Measurements from ENCODE around the gene PPP1R13B. TPM values are rescaled to one million over a fixed set of nuclear protein-coding genes. Genes with fewer than 3 reads are reported as not detected.

The PPP1R13B gene
- total and polyA plus RNA-seq, 12 donors: 9.6 to 42.4 (median 22.6) TPM

- H3K27me3 ChIP-seq: no peaks in the 10 kb centered on the region
- no peak overlapping the region for H3K27ac ChIP-seq
- WGBS, 4 donors: 93 to 97% (median 96%) methylated on average over 6 to 9 of the region's 9 CpGs
- TF ChIP-seq CTCF (IDR thresholded peaks at IDR 0.05): no peak
- TF ChIP-seq POLR2A (IDR thresholded peaks at IDR 0.05): no peak
- H3K4me3 ChIP-seq: no peak overlapping the region
- no peak for DNase-seq
- peaks cover 5 to 9% of the 10 kb centered on the region in 2 donors for H3K4me1 ChIP-seq (replicated peaks in 1 of 2)
- H3K36me3 ChIP-seq (replicated peaks in 1 of 2): no peaks in the 10 kb centered on the region
- intact Hi-C loops (cut with DNase I): no loop called here
- no peaks in the 10 kb centered on the region for H3K9me3 ChIP-seq (replicated peaks in 1 of 3)
These were observed 22.9 kb upstream of the PPP1R13B start for GRCh38 chr14:103870144-103870876.

GRCh38 chr14:103869406-103870143 lies 22.2 kb upstream of the PPP1R13B start:
- Histone ChIP-seq H3K27me3 (no peaks in the 10 kb centered on the region), H3K9me3 (replicated peaks in 1 of 3) (no peaks in the 10 kb centered on the region), H3K4me3 (no peak overlapping the region), H3K36me3 (replicated peaks in 1 of 2) (no peaks in the 10 kb centered on the region), H3K4me1 (replicated peaks in 1 of 2) (peaks cover 5 to 9% of the 10 kb centered on the region in 2 donors), H3K27ac (no peak overlapping the region)
- TF ChIP-seq POLR2A (IDR thresholded peaks at IDR 0.05) (no peak), CTCF (IDR thresholded peaks at IDR 0.05) (no peak)
- no peak for DNase-seq
- 85 to 93% (median 90%) methylated on average over 10 to 14 of the region's 14 CpGs for WGBS, 4 donors
- intact Hi-C loops (cut with DNase I): no loop called here

- H3K36me3 ChIP-seq (replicated peaks in 1 of 2): no peaks in the 10 kb centered on the region
- no peaks in the 10 kb centered on the region for H3K27me3 ChIP-seq
- TF ChIP-seq CTCF (IDR thresholded peaks at IDR 0.05) (no peak), POLR2A (IDR thresholded peaks at IDR 0.05) (no peak)
- intact Hi-C loops (cut with DNase I): no loop called here
- no peak for DNase-seq
- no peak overlapping the region for H3K4me3 ChIP-seq
- no peaks in the 10 kb centered on the region for H3K9me3 ChIP-seq (replicated peaks in 1 of 3)
- H3K27ac ChIP-seq: peak overlapping the region in 1 of 5 donors; percentile 76
- H3K4me1 ChIP-seq (replicated peaks in 1 of 2): peaks cover 5 to 9% of the 10 kb centered on the region in 2 donors
- WGBS, 4 donors: 91 to 94% (median 92%) methylated on average over 5 to 10 of the region's 10 CpGs
These were observed 21.0 kb upstream of the PPP1R13B start for GRCh38 chr14:103868242-103868897.

GRCh38 chr14:103867523-103867953 lies 20.2 kb upstream of the PPP1R13B start:
- WGBS, 4 donors: 13 to 54% (median 51%) methylated on average over 6 to 10 of the region's 10 CpGs
- DNase-seq: peak; percentile 59 to 84 (median 81)
- Histone ChIP-seq H3K27ac (peak overlapping the region in 3 of 5 donors; percentile 36 to 76 (median 63)), H3K4me3 (no peak overlapping the region), H3K36me3 (replicated peaks in 1 of 2) (no peaks in the 10 kb centered on the region), H3K4me1 (replicated peaks in 1 of 2) (peaks cover 5 to 9% of the 10 kb centered on the region in 2 donors), H3K9me3 (replicated peaks in 1 of 3) (no peaks in the 10 kb centered on the region), H3K27me3 (no peaks in the 10 kb centered on the region)
- intact Hi-C loops (cut with DNase I): no loop called here
- TF ChIP-seq CTCF (IDR thresholded peaks at IDR 0.05) (no peak), POLR2A (IDR thresholded peaks at IDR 0.05) (no peak)

Measured in adrenal gland (tissue), 12 donors.